DND-41 (cell line): ENCODE results near the gene ZDHHC14.

Experiments used
- ATAC-seq: fragments of 200-7000 bp; cut with Tn5 transposase; 3 replicates; pipeline ENCODE4 v1.9.1; 2021; ENCODE audit warnings: low read depth; ENCODE audit not compliant: insufficient read depth
- DNase-seq: peaks from one replicate; pipeline ENCODE4 v3.0.0-alpha.2; 2020
- H2AFZ ChIP-seq: 2 replicates; pipeline ENCODE4 v1.6.0; 2012; ENCODE audit warnings: low read depth, low read length
- H3K27ac ChIP-seq: 2 replicates; pipeline ENCODE4 v1.5.1; 2012; ENCODE audit warnings: low read length, inconsistent platforms
- H3K27me3 ChIP-seq: fragments of 200-600 bp; sonication (generic); 2 replicates; pipeline ENCODE4 v1.6.0; 2012; ENCODE audit warnings: low read length, mild to moderate bottlenecking, inconsistent platforms; ENCODE audit not compliant: insufficient read depth, poor library complexity
- H3K36me3 ChIP-seq: 2 replicates; pipeline ENCODE4 v1.5.1; 2012; ENCODE audit warnings: low read length, inconsistent platforms; ENCODE audit not compliant: insufficient read depth
- H3K4me1 ChIP-seq: 2 replicates; pipeline ENCODE4 v1.5.1; 2012; ENCODE audit warnings: mild to moderate bottlenecking, low read length; ENCODE audit not compliant: insufficient read depth
- H3K4me2 ChIP-seq: 2 replicates; pipeline ENCODE4 v1.6.0; 2012; ENCODE audit warnings: mild to moderate bottlenecking, moderate library complexity, low read length, inconsistent platforms; ENCODE audit not compliant: insufficient read depth
- H3K4me3 ChIP-seq, 2 experiments: fragments of 200-600 bp in 1 of 2; shearing (Covaris generic) in 1 of 2; 2 replicates each; pipeline ENCODE4 v1.5.1; 2012 to 2016; ENCODE audit warnings: inconsistent platforms in 2 of 2, low read length in 2 of 2, mild to moderate bottlenecking in 2 of 2, low read depth in 1 of 2, moderate library complexity in 1 of 2
- H3K79me2 ChIP-seq: 2 replicates; pipeline ENCODE4 v1.6.0; 2012; ENCODE audit warnings: low read length, inconsistent platforms; ENCODE audit not compliant: insufficient read depth
- H3K9ac ChIP-seq: 2 replicates; pipeline ENCODE4 v1.6.0; 2012; ENCODE audit warnings: low read depth, mild to moderate bottlenecking, inconsistent platforms, low read length, moderate library complexity
- H3K9me3 ChIP-seq: 2 replicates; pipeline ENCODE4 v1.5.1; 2012; ENCODE audit warnings: low read length, moderate library complexity, mild to moderate bottlenecking, inconsistent platforms; ENCODE audit not compliant: insufficient read depth, severe bottlenecking
- H4K20me1 ChIP-seq: 2 replicates; pipeline ENCODE4 v1.6.0; 2012; ENCODE audit warnings: low read length; ENCODE audit not compliant: insufficient read depth
- EZH2 ChIP-seq: IDR thresholded peaks from 3 replicates; pipeline ENCODE4 v1.6.1; 2012; ENCODE audit warnings: borderline replicate concordance, low read depth, mild to moderate bottlenecking, moderate library complexity, low read length, inconsistent platforms; ENCODE audit not compliant: severe bottlenecking
- TF ChIP-seq, protein P1 (sequence below): IDR thresholded peaks from 2 replicates; pipeline ENCODE4 v1.5.1; 2012; ENCODE audit warnings: borderline replicate concordance, low read length, moderate library complexity, mild to moderate bottlenecking; ENCODE audit not compliant: poor library complexity, severe bottlenecking; ENCODE audit errors: extremely low read depth

Gene ZDHHC14

DNA sequence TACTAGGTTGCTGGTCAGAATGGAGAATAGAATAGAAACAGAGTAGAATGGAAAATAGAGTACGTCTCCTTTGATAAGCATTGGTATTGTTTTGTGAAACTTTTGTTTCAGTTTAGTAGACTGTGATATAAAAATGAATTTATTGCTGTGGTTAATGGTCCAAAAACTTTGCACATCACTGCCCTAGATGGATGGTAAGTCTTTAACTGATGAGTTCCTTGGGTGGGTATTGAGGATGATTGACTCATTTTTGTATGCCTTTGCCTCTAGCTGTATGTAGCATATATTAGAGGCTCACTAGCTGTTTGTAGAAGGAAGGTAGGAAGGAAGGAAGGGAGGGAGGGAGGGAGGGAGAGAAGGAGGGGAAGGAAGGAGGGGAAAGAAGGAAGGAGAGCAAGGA is 48.3 kb downstream of the ZDHHC14 start:
- ATAC-seq (no peak), DNase-seq (no peak)
- Histone ChIP-seq H3K36me3 (no peaks in the 10 kb centered on the region), H4K20me1 (no peaks in the 10 kb centered on the region), H3K4me1 (no peaks in the 10 kb centered on the region), H3K4me3 (no peak overlapping the region), H3K9me3 (no peaks in the 10 kb centered on the region), H3K4me2 (no peak overlapping the region), H3K9ac (no peak overlapping the region), H3K27me3 (peaks cover 31% of the 10 kb centered on the region), H3K79me2 (no peaks in the 10 kb centered on the region), H3K27ac (no peak overlapping the region), H2AFZ (no peak overlapping the region)
- no peak for TF ChIP-seq EZH2
- TF ChIP-seq, protein P1, sequence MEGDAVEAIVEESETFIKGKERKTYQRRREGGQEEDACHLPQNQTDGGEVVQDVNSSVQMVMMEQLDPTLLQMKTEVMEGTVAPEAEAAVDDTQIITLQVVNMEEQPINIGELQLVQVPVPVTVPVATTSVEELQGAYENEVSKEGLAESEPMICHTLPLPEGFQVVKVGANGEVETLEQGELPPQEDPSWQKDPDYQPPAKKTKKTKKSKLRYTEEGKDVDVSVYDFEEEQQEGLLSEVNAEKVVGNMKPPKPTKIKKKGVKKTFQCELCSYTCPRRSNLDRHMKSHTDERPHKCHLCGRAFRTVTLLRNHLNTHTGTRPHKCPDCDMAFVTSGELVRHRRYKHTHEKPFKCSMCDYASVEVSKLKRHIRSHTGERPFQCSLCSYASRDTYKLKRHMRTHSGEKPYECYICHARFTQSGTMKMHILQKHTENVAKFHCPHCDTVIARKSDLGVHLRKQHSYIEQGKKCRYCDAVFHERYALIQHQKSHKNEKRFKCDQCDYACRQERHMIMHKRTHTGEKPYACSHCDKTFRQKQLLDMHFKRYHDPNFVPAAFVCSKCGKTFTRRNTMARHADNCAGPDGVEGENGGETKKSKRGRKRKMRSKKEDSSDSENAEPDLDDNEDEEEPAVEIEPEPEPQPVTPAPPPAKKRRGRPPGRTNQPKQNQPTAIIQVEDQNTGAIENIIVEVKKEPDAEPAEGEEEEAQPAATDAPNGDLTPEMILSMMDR, result no peak

DNA sequence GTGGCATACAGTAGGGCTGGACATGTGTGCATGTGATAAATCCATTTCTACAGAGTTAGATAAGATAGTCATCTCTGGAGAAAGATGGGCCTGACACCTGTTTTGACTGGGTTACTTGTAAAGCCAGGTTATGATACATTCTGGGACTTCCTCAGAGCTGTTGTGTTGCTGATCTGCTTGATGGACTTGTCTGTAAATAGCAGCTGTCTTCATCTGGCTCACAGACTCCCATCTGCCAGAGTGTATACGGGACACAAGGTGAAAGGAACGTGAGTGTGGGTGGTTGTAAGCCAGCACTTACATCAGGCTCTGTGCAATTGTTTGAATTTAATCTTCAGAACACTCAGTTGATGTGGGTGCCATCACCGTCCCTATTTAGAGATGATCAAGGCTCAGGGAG is 49.8 kb downstream of the ZDHHC14 start:
- H3K4me1 ChIP-seq, result no peaks in the 10 kb centered on the region
- no peaks in the 10 kb centered on the region for H3K79me2 ChIP-seq
- DNase-seq (no peak), ATAC-seq (no peak)
- H3K4me2 ChIP-seq, result no peak overlapping the region
- no peaks in the 10 kb centered on the region for H3K36me3 ChIP-seq
- H3K4me3 ChIP-seq, result no peak overlapping the region
- H3K27me3 ChIP-seq, result peaks cover 27% of the 10 kb centered on the region
- H3K27ac ChIP-seq, result no peak overlapping the region
- no peak for TF ChIP-seq EZH2
- TF ChIP-seq, protein P1, result no peak
- no peaks in the 10 kb centered on the region for H3K9me3 ChIP-seq
- H4K20me1 ChIP-seq, result no peaks in the 10 kb centered on the region
- no peak overlapping the region for H2AFZ ChIP-seq
- H3K9ac ChIP-seq, result no peak overlapping the region

DNA sequence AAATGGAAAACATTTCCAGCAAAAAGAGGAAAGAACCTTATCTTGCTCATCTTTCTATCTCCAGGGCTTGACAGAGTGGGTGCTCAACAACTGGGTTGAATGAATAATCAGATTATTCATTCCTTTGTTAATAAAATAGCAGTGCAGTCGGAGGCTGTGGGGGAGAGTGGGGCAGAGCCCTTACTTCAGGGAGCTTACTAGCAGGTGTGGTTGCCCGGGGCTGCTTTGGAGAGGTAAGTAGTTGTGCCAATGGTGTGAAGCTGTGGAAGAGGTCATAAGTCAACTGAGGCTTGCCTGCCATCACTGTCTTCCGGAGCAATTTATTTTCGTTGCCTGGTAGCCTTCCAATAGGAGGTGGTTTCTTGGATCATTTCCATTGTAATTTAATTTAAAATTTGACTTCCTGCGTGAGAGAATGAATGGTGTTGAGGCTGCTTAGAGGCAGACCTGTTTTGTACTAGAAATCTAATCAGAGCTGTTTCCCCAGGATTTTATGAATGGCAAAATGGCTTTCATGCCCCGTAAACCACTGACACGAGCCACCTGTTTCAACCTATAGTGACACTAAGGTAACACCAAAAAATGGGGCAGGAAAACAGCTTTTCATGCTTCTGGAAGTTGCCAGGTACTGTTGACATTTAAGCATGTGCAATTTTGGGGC is 51.4 kb downstream of the ZDHHC14 start:
- no peak overlapping the region for H3K27ac ChIP-seq
- no peaks in the 10 kb centered on the region for H3K4me1 ChIP-seq
- H3K36me3 ChIP-seq, result no peaks in the 10 kb centered on the region
- peaks cover 24% of the 10 kb centered on the region for H3K27me3 ChIP-seq
- ATAC-seq (no peak), DNase-seq (no peak)
- no peak overlapping the region for H3K4me3 ChIP-seq
- no peak overlapping the region for H3K9ac ChIP-seq
- TF ChIP-seq, protein P1, result no peak
- no peak for TF ChIP-seq EZH2
- no peaks in the 10 kb centered on the region for H4K20me1 ChIP-seq
- no peak overlapping the region for H3K4me2 ChIP-seq
- no peaks in the 10 kb centered on the region for H3K79me2 ChIP-seq
- no peaks in the 10 kb centered on the region for H3K9me3 ChIP-seq
- H2AFZ ChIP-seq, result no peak overlapping the region
